ACC112 (cell line): Measurements from ENCODE around the gene INVS.
"Not testable (repeated sequence)": the region's sequence is repeated elsewhere in the genome, so short reads cannot be mapped to it uniquely, and the experiment has no call there.

ENCODE experiments used
- H2AFZ ChIP-seq: fragments of 200-600 bp; sonication (generic); one replicate; pipeline ENCODE4 v1.6.0; 2017; ENCODE audit warnings: antibody characterized with exemption, low read length; ENCODE audit not compliant: unreplicated experiment
- H3K27ac ChIP-seq: fragments of 200-600 bp; sonication (generic); 2 replicates; pipeline ENCODE4 v1.5.1; 2014; ENCODE audit warnings: low read depth, mild to moderate bottlenecking, antibody characterized with exemption, low read length, moderate library complexity
- H3K27me3 ChIP-seq: fragments of 200-600 bp; sonication (generic); 2 replicates; pipeline ENCODE4 v1.6.1; 2014; ENCODE audit warnings: mild to moderate bottlenecking, antibody characterized with exemption, low read length, moderate library complexity, mixed read lengths; ENCODE audit not compliant: insufficient read depth
- H3K36me3 ChIP-seq: fragments of 200-600 bp; sonication (generic); 2 replicates; pipeline ENCODE4 v1.6.1; 2016; ENCODE audit warnings: mild to moderate bottlenecking, antibody characterized with exemption, low read length, moderate library complexity, mixed read lengths; ENCODE audit not compliant: insufficient read depth
- H3K4me1 ChIP-seq: fragments of 200-600 bp; sonication (generic); one replicate; pipeline ENCODE4 v1.6.1; 2016; ENCODE audit warnings: low read length, mixed read lengths; ENCODE audit not compliant: insufficient read depth, unreplicated experiment, control insufficient read depth
- H3K4me3 ChIP-seq: fragments of 200-600 bp; sonication (generic); 2 replicates; pipeline ENCODE4 v1.5.1; 2014; ENCODE audit warnings: mild to moderate bottlenecking, low read depth, low read length
- H3K79me2 ChIP-seq: fragments of 200-600 bp; sonication (generic); one replicate; pipeline ENCODE4 v1.6.0; 2016; ENCODE audit warnings: low read length; ENCODE audit not compliant: control insufficient read depth, unreplicated experiment, insufficient read depth

Gene INVS

DNA sequence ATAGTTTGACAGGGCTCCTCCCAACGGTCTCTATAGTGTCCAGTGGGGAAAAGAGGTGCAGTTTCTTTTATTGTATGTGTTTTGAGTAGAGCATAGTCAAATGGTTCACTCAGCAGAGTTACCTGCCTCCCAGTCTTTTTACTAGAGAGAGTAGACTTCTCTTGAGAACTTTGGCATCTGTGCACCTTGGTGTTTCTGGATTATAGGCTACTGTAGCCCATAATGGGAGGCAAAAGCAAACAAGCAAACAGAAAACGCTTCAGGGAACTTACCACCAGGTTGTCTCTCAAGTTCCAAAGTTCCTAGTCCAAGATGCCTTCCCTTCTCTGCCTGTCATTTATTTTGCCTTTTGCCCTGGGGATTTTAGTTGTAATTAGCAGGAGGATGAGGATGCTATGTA is 26.2 kb downstream of the INVS start:
- no peaks in the 10 kb centered on the region for H3K27me3 ChIP-seq
- H3K36me3 ChIP-seq = peaks cover 35% of the 10 kb centered on the region
- H3K79me2 ChIP-seq = peaks cover 7% of the 10 kb centered on the region
- no peak overlapping the region for H3K4me3 ChIP-seq
- no peak overlapping the region for H2AFZ ChIP-seq
- no peaks in the 10 kb centered on the region for H3K4me1 ChIP-seq
- no peak overlapping the region for H3K27ac ChIP-seq

DNA sequence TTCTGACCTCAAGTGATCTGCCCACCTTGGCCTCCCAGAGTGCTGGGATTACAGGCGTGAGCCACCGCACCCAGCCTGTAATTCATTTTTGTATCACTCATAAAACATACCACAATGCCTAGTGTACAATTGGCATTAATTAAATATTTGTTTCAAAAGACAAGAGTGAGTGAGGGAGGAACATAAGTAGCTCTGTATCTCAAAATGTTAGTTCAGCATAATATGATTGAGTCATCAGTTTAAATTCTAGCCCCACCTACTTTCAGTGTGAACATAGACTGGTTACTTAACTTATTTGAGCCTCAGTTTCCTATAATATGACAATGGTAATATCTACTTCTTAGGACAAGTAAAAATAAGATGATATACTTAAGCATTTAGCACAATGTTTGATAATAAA is 26.9 kb downstream of the INVS start:
- Histone ChIP-seq H3K27ac (no peak overlapping the region), H3K79me2 (peaks cover 7% of the 10 kb centered on the region), H3K36me3 (peaks cover 34% of the 10 kb centered on the region), H2AFZ (no peak overlapping the region), H3K27me3 (no peaks in the 10 kb centered on the region), H3K4me3 (no peak overlapping the region), H3K4me1 (no peaks in the 10 kb centered on the region)

DNA sequence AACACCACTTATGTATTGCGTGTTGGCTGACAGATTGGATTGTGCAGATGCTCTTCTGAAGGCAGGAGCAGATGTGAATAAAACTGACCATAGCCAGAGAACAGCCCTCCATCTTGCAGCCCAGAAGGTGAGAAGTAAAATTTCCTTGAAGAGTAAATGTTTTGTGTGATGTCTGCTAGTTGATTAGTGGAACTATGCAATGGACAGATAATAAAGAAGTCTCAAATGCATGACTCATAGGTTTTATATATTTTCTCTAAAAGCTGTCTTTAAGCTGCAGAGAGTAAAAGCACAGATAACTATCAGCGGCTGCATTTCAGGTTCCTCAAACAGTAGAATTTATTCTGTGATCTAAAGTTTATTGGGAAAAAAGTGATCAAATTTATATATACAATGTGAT is 27.4 kb downstream of the INVS start:
- H3K27ac ChIP-seq = no peak overlapping the region
- H3K79me2 ChIP-seq = peaks cover 7% of the 10 kb centered on the region
- H3K27me3 ChIP-seq = no peaks in the 10 kb centered on the region
- H3K4me1 ChIP-seq = no peaks in the 10 kb centered on the region
- no peak overlapping the region for H2AFZ ChIP-seq
- H3K36me3 ChIP-seq = peaks cover 30% of the 10 kb centered on the region
- H3K4me3 ChIP-seq = no peak overlapping the region

GRCh38 chr9:100129772-100130171 is 30.7 kb downstream of the INVS start:
- no peak overlapping the region for H3K27ac ChIP-seq
- H3K4me3 ChIP-seq = no peak overlapping the region

GRCh38 chr9:100131216-100131615 is 32.2 kb downstream of the INVS start:
- peaks cover 15% of the 10 kb centered on the region for H3K36me3 ChIP-seq

More at GRCh38 chr9:100129772-100130171, 30.7 kb downstream of the INVS start:
- Histone ChIP-seq H3K27me3 (no peaks in the 10 kb centered on the region), H3K4me1 (no peaks in the 10 kb centered on the region), H2AFZ (no peak overlapping the region), H3K79me2 (peaks cover 5% of the 10 kb centered on the region), H3K36me3 (peaks cover 15% of the 10 kb centered on the region)

GRCh38 chr9:100131875-100132430 is 32.9 kb downstream of the INVS start:
- H3K4me3 ChIP-seq = no peak overlapping the region
- H3K36me3 ChIP-seq = peaks cover 15% of the 10 kb centered on the region
- no peak overlapping the region for H3K27ac ChIP-seq
- H3K27me3 ChIP-seq = no peaks in the 10 kb centered on the region
- H2AFZ ChIP-seq = no peak overlapping the region
- no peaks in the 10 kb centered on the region for H3K4me1 ChIP-seq
- H3K79me2 ChIP-seq = no peaks in the 10 kb centered on the region

More at GRCh38 chr9:100131216-100131615, 32.2 kb downstream of the INVS start:
- Histone ChIP-seq H3K27me3 (no peaks in the 10 kb centered on the region), H3K4me1 (no peaks in the 10 kb centered on the region), H3K79me2 (no peaks in the 10 kb centered on the region), H2AFZ (no peak overlapping the region), H3K27ac (no peak overlapping the region), H3K4me3 (no peak overlapping the region)

DNA sequence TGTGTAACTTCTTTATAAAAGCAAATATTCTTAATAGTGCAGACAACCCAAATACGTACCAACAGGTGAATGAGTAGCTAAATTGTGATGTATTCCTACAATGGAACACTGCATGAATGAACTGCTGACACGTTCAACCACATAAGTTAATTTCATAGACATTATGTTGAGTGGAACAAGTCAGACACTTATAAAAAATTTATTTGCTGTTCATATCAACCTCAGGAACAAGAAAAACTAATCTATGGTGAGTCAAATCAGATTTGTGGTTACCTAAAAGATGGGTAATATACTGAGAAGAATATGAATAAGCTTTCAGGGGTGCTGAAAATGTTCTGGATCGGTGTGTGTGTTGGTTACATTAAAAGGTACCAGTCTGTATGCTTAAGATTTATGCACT is 35.7 kb downstream of the INVS start:
- Histone ChIP-seq H3K4me1 (no peaks in the 10 kb centered on the region), H3K79me2 (no peaks in the 10 kb centered on the region), H2AFZ (no peak overlapping the region), H3K4me3 (no peak overlapping the region), H3K27ac (no peak overlapping the region), H3K27me3 (no peaks in the 10 kb centered on the region), H3K36me3 (peaks cover 7% of the 10 kb centered on the region; the same call in 1 of the 2 replicates)

DNA sequence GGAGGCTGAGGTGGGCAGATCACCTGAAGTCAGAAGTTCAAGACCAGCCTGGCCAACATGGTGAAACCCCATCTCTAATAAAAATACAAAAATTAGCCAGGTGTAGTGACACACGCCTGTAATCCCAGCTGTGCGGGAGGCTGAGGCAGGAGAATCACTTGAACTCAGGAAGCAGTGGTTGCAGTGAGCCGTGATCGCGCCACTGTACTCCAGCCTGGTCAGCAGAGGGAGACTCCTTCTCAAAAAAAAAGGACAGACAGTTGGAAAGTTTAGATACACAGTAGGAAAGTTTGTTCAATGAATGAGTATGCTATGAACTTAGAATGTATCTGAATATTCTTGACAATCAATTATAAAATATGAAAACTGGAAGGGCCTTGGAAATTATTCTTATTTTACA is 37.8 kb downstream of the INVS start:
- not testable (repeated sequence) for H3K27ac ChIP-seq, H3K4me1 ChIP-seq, H2AFZ ChIP-seq

DNA sequence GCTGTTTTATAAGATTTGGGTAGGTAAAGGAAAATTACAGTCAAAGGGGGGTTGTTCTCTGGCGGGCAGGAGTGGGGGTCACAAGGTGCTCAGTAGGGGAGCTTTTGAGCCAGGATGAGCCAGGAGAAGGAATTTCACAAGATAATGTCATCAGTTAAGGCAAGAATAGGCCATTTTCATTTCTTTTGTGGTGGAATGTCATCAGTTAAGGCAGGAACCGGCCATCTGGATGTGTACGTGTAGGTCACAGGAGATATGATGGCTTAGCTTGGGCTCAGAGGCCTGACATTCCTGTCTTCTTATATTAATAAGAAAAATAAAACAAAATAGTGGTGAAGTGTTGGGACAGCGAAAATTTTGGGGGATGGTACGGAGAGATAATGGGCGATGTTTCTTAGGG is 41.3 kb downstream of the INVS start:
- not testable (repeated sequence) for H3K27ac ChIP-seq, H3K4me3 ChIP-seq, H3K27me3 ChIP-seq, H2AFZ ChIP-seq, H3K36me3 ChIP-seq, H3K79me2 ChIP-seq, H3K4me1 ChIP-seq

More for the DNA sequence above, 37.8 kb downstream of the INVS start:
- not testable (repeated sequence) for H3K27me3 ChIP-seq, H3K36me3 ChIP-seq, H3K4me3 ChIP-seq, H3K79me2 ChIP-seq

- H3K27ac ChIP-seq, H3K4me1 ChIP-seq, H3K79me2 ChIP-seq, H3K4me3 ChIP-seq, H3K36me3 ChIP-seq, H2AFZ ChIP-seq, H3K27me3 ChIP-seq: not testable (repeated sequence)
These were observed 42.8 kb downstream of the INVS start for GRCh38 chr9:100141862-100142261.

DNA sequence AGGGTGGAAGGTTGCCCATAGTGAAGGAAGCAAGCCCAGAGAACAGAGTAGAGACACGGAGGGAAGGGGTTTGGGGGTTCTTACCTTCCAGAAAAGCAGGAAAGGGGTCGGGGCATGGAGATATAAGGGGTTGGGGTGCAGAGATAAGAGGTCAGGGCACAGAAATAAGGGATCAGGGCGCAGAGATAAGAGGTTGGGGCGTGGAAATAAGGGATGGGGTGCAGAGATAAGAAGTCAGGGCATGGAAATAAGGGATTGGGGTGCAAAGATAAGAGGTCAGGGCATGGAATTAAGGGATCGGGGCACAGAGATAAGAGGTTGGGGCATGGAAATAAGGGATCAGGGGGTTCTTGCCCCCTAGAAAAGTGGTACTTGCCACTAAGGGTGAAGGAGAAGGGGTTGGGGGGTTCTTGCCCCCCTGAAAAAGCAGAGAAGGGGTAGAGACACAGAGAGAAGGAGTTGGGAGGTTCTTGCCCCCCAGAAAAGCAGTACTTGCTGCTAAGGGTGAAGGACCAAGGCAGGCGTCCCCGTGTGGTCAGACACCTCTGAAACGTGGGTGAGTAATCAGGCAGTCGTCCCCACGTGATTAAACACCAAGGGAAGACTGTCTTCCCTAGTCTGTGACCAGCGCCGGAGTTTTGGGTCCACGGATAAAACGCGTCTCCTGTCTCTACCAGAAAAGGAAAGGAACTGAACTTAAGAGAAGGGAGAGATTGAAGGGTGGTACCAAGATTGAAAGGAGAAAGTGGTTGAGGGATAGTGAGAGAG is 46.3 kb downstream of the INVS start:
- not testable (repeated sequence) for H3K79me2 ChIP-seq, H2AFZ ChIP-seq, H3K36me3 ChIP-seq, H3K4me3 ChIP-seq, H3K4me1 ChIP-seq, H3K27ac ChIP-seq, H3K27me3 ChIP-seq
